SK-N-MC (cell line): ENCODE results near the gene TMEM25.

Source experiments
- DNase-seq: peaks from one replicate; pipeline ENCODE4 v3.0.0-alpha.2; 2011; ENCODE audit warnings: low read depth, low spot score
- H3K27ac ChIP-seq: fragments of 200-600 bp; sonication (generic); 2 replicates; pipeline ENCODE4 v1.5.1; 2016; ENCODE audit warnings: mixed run types
- H3K36me3 ChIP-seq: fragments of 200-600 bp; sonication (generic); 2 replicates; pipeline ENCODE4 v1.6.1; 2017; ENCODE audit warnings: antibody characterized with exemption, low read length, mixed read lengths; ENCODE audit not compliant: insufficient read depth
- H3K4me3 ChIP-seq: fragments of 200-600 bp; sonication (generic); 2 replicates; pipeline ENCODE4 v1.5.1; 2016
- H3K9ac ChIP-seq: fragments of 200-600 bp; sonication (generic); 2 replicates; pipeline ENCODE4 v1.8.0; 2017; ENCODE audit warnings: mixed run types, mixed read lengths; ENCODE audit not compliant: insufficient read length
- H3K9me3 ChIP-seq: fragments of 200-600 bp; sonication (generic); 2 replicates; pipeline ENCODE4 v1.6.1; 2017; ENCODE audit warnings: low read depth, mild to moderate bottlenecking, antibody characterized with exemption, low read length, moderate library complexity, mixed read lengths
- EZH2 ChIP-seq: fragments of 200-600 bp; sonication (generic); IDR thresholded peaks from one replicate; pipeline ENCODE4 v1.6.1; 2017; ENCODE audit warnings: antibody characterized with exemption
- FOXP2 ChIP-seq: optimal IDR thresholded peaks from 2 replicates; pipeline ENCODE3; 2011; ENCODE audit warnings: mild to moderate bottlenecking, moderate library complexity; ENCODE audit not compliant: insufficient read depth; ENCODE audit errors: extremely low read length, control extremely low read depth
- POLR2AphosphoS5 ChIP-seq: IDR thresholded peaks from 2 replicates; pipeline ENCODE4 v1.6.1; 2012; ENCODE audit warnings: mild to moderate bottlenecking, low read depth, low read length, borderline replicate concordance

The TMEM25 gene

GRCh38 chr11:118528511-118528910 is 2.5 kb upstream of the TMEM25 start:
- TF ChIP-seq EZH2 (no peak), POLR2AphosphoS5 (no peak), FOXP2 (no peak)
- no peak overlapping the region for H3K27ac ChIP-seq
- no peak for DNase-seq
- H3K4me3 ChIP-seq: no peak overlapping the region
- no peak overlapping the region for H3K9ac ChIP-seq
- H3K9me3 ChIP-seq: no peaks in the 10 kb centered on the region
- H3K36me3 ChIP-seq: peaks cover 15% of the 10 kb centered on the region

GRCh38 chr11:118529584-118530175 is 1.3 kb upstream of the TMEM25 start:
- Histone ChIP-seq H3K9ac (no peak overlapping the region), H3K9me3 (no peaks in the 10 kb centered on the region), H3K27ac (no peak overlapping the region), H3K36me3 (peaks cover 6% of the 10 kb centered on the region), H3K4me3 (peak overlapping the region; percentile 88)
- no peak for DNase-seq
- TF ChIP-seq POLR2AphosphoS5: no peak
- TF ChIP-seq FOXP2: no peak
- TF ChIP-seq EZH2: no peak

GRCh38 chr11:118530180-118530682 is 761 bp upstream of the TMEM25 start:
- Histone ChIP-seq H3K36me3 (peaks cover under 1% of the 10 kb centered on the region), H3K9ac (peak overlapping the region; percentile 78), H3K4me3 (peak overlapping the region; percentile 88), H3K9me3 (no peaks in the 10 kb centered on the region), H3K27ac (no peak overlapping the region)
- DNase-seq: no peak
- TF ChIP-seq POLR2AphosphoS5 (no peak), EZH2 (no peak), FOXP2 (no peak)

GRCh38 chr11:118531597-118532084 is 649 bp downstream of the TMEM25 start:
- no peak overlapping the region for H3K27ac ChIP-seq
- peak overlapping the region; percentile 88 for H3K4me3 ChIP-seq
- H3K36me3 ChIP-seq: no peaks in the 10 kb centered on the region; the same call in 1 of the 2 replicates
- H3K9me3 ChIP-seq: no peaks in the 10 kb centered on the region
- H3K9ac ChIP-seq: no peak overlapping the region
- TF ChIP-seq FOXP2: no peak
- no peak for TF ChIP-seq POLR2AphosphoS5
- TF ChIP-seq EZH2: no peak
- no peak for DNase-seq

- Histone ChIP-seq H3K4me3 (no peak overlapping the region), H3K36me3 (no peaks in the 10 kb centered on the region; the same call in 1 of the 2 replicates), H3K9me3 (no peaks in the 10 kb centered on the region), H3K9ac (no peak overlapping the region), H3K27ac (no peak overlapping the region)
- no peak for TF ChIP-seq POLR2AphosphoS5
- TF ChIP-seq EZH2: no peak
- no peak for TF ChIP-seq FOXP2
- DNase-seq: no peak
Observed at GRCh38 chr11:118532091-118532490, 1.1 kb downstream of the TMEM25 start.

- TF ChIP-seq EZH2 (no peak), POLR2AphosphoS5 (no peak), FOXP2 (no peak)
- no peaks in the 10 kb centered on the region for H3K36me3 ChIP-seq
- no peak overlapping the region for H3K27ac ChIP-seq
- H3K4me3 ChIP-seq: no peak overlapping the region
- no peak for DNase-seq
- H3K9ac ChIP-seq: no peak overlapping the region
- no peaks in the 10 kb centered on the region for H3K9me3 ChIP-seq
Observed at GRCh38 chr11:118532852-118533768, 2.1 kb downstream of the TMEM25 start.

GRCh38 chr11:118533769-118534729 is 3.1 kb downstream of the TMEM25 start:
- DNase-seq: no peak
- no peak overlapping the region for H3K4me3 ChIP-seq
- no peaks in the 10 kb centered on the region for H3K36me3 ChIP-seq
- TF ChIP-seq FOXP2: no peak
- TF ChIP-seq POLR2AphosphoS5: no peak
- no peaks in the 10 kb centered on the region for H3K9me3 ChIP-seq
- H3K9ac ChIP-seq: no peak overlapping the region
- H3K27ac ChIP-seq: no peak overlapping the region
